Anterior cingulate cortex (tissue), 58 donors: ENCODE results near the gene ACTRT3.

Experiments
- DNase-seq, 58 donors: peaks; one replicate each; lab custom pipeline; 2025; lab: John Stamatoyannopoulos, UW

The ACTRT3 gene

GRCh38 chr3:169769287-169770181 lies at the start of gene ACTRT3:
TSS of gene ACTRT3 (minus strand) at chr3:169769561. CDS start at chr3:169769520, 41 bp downstream.
- peak in 48 of 58 donors; percentile 13 to 78 (median 43) for DNase-seq

- DNase-seq: no peak
These were observed 49.0 kb upstream of the ACTRT3 start for GRCh38 chr3:169818316-169818715.

GRCh38 chr3:169815590-169816150 lies 46.3 kb upstream of the ACTRT3 start:
- no peak for DNase-seq

GRCh38 chr3:169813757-169814517 lies 44.6 kb upstream of the ACTRT3 start:
- no peak for DNase-seq

DNA sequence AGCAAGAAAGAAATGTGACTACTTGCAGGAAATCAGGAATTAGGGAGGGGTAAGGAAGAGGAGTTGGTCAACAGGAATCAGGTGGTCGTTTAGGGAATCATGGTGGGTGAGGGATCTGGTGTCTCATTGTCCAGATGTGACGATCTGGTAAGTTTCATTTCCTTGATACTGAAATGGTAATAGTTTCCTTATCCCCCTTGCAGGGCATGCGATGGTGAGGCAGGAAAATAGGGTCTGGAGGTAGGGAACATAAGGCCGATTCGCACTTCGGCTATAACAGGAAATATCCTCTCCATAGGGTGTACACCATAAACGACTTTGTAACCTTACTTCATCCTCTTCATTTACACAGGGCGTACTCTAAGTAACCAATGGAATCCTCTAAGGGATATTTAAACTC lies 43.9 kb upstream of the ACTRT3 start:
- no peak for DNase-seq

DNA sequence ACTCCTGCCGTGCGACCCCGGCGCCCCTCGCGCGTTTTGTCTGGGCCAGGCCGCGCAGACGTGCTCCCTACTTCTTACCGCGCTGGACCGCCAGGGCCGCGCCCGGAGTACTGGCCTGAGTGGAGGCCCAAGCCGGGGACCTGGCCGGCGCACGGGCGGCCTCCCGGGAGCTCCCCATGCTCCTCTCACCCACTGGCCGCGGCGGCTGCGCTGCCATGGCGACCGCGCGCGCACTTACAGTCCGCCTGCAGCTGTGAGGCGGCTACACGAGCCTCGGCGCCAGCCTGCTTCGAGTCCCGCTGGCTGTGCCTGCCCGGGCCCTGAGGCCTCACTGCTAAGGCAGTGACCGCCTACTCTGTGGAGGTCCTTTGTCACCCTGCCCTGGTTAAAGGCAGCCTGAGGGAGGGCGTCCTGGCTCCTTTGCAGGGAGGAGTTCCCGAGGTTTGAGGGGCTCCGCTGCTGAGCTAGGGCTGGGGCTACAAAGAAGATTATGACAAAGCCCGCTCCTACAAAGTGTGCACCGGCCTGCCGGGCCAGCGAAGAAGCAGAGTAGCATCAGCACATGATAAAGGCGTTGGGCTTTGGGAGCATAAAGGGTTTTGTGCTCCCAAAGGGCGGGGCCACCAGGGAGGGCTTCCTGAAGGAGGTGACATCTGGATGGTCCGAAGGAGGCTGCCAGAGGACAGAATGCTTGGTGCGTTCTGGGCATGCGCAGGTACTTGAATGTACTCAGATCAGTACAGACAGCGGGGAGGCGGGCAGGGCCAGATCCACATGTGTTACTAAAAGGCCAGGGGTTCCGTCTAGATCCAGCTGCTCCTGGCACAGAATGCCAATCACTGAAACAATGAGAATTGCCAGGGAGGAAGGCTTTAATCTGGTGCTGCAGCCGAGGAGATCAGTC lies 43.2 kb upstream of the ACTRT3 start, which contains the start of the genes LRRC34 and LRRIQ4:
Gene LRRC34 (minus strand): TSS at position 573 of the 904 bp plus-strand sequence. CDS start 356 bp downstream, at position 217.
Gene LRRIQ4 (plus strand): TSS at position 539 of the 904 bp plus-strand sequence. CDS start 9,052 bp downstream, outside the sequence.
- peak; percentile 9 to 75 (median 53) for DNase-seq

- DNase-seq: peak in 22 of 58 donors; percentile 1 to 55 (median 22)
These were observed 42.4 kb upstream of the ACTRT3 start for GRCh38 chr3:169811631-169812331.

DNA sequence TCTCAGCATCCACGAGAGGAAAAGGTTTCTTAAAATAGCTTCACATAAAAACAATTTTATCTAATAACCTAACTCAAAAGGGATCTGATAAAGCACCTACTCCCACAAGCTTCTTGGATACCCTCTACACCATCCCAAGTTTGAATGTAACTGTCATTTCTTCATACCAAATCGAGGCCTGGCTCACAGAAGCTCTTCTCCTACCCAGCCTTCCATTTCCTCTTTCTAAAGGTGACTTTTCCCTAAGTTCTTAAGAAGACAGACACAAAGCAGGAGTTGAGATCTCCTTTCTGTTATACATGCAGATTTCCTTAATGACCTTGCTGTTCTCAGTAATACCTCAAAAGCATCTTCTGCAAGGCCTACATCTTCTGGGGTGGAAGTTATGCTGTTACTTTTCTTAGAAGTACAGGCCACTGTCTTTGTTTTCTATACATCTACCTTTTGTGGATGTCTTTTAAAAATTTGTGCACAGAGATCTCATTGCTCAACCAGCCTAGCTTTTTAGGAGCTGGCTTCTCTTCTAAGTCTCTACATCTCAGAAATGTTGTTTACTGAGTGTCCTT lies 40.0 kb upstream of the ACTRT3 start:
- no peak for DNase-seq

DNA sequence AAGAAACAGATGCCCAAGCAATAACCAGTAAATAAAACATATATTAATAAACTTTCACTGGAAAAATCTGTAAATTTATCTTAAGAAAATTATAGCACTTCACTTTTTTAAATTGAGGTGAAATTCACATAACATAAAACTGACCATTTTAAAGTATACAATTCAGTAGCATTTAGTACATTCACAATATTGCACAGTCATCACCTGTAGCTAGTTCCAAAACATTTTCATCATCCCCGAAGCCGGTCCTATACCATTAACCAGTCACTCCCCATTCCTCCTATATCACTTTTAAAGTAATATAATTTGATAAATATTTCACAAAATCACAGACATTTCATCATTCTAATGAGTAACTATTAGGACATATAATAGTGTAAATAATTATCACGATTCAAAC lies 35.3 kb upstream of the ACTRT3 start:
- no peak for DNase-seq

GRCh38 chr3:169792359-169792758 lies 23.0 kb upstream of the ACTRT3 start:
- DNase-seq: no peak

GRCh38 chr3:169790687-169791429 lies 21.5 kb upstream of the ACTRT3 start:
- DNase-seq: no peak

GRCh38 chr3:169790219-169790618 lies 20.9 kb upstream of the ACTRT3 start:
- DNase-seq: no peak

- DNase-seq: no peak
These were observed 18.4 kb upstream of the ACTRT3 start for GRCh38 chr3:169787791-169788190.

DNA sequence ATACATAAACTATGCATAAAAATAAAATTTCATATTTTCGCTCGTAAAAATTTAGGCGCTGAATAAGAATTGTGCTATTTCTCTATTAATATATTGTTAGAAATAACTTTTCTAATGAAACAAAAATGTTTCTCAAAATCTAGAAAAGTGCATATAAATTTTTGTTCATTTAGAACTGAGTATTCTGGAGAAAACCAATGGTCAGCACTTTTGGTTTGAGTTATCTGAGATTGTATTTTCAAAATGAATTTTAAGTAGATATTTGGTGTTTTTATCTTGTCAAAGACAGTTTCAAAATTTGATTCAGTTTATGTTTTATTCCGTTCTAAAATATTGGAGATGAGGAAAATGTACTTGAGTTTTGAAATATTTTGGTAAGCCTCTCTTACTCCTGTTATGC lies 17.8 kb upstream of the ACTRT3 start:
- DNase-seq: no peak

DNA sequence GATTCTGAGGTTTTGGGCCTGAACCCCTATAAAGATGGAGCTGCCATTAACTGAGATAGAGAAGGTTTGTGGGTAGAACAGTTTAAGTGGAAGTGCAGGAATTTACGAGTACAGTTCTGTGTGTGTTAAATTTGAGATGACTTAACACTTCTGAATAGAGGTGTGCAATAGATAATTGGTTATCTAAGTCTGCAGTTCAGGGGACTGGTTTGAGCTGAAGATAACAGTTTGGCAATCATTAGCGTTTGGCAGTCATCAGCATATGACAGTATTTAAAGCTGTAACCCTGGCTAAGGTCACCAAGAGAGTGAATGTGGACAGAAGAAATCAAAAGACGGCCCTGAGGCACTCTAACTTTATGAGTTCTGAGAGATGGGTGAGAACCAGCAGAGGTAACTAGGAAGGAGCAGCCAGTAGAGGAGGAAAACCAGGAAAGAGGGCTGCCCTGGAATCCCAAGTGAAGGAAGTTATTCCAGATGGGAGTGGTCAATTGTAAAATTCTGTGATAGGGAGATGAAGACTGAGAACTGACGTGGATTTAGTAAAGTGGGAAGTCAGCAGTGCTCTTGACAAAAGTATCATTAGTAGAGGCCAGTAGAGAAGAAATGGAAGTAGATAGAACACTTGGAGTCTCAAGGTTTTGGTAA lies 12.0 kb upstream of the ACTRT3 start:
- DNase-seq: no peak

GRCh38 chr3:169780742-169781141 lies 11.4 kb upstream of the ACTRT3 start:
- no peak for DNase-seq

- DNase-seq: no peak
These were observed 8.5 kb upstream of the ACTRT3 start for GRCh38 chr3:169777822-169778221.

DNA sequence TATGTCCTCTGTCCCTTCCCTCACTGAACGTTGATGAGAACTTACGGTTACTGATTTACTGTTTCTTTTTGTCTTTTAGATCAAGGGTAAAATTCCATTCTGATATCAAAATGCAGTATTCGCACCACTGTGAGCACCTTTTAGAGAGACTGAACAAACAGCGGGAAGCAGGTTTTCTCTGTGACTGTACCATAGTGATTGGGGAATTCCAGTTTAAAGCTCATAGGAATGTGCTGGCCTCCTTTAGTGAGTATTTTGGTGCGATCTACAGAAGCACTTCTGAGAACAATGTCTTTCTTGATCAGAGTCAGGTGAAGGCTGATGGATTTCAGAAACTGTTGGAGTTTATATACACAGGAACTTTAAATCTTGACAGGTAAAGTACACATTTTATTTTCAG lies 4.8 kb upstream of the ACTRT3 start:
- no peak for DNase-seq
